HL-60/S4 treated with phorbol 12-myristate 13-acetate at 8.2 ng/mL for 4 days and 3 days (cell line): ENCODE measurements around the gene ARRDC3.

ENCODE experiments used
- in situ Hi-C: fragments of 300-500 bp; cut with MboI; formaldehyde crosslinking; loops from 2 replicates; pipeline ENCODE4 v1.15.0; 2022; ENCODE audit warnings: low sequenced_read_pairs

The ARRDC3 gene

DNA sequence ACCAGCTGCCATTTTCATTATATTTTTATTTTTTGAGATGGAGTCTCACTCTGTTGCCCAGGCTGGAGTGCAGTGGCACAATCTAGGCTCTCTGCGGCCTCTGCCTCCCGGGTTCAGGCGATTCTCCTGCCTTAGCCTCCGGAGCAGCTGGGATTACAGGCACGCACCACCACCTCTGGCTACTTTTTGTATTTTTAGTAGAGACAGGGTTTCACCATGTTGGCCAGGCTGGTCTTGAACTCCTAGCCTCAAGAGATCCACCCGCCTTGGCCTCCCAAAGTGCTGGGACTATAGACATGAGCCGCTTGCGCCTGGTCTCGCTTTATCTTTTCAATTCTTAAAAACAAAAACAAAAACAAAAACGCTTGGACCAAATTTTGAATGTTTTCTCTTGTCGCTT lies 2.5 kb upstream of the ARRDC3 start:
- in situ Hi-C loops, result loop anchor here (25.0 kb wide), 1 partner anchor 273 kb away; no protein-coding TSS in a partner anchor

DNA sequence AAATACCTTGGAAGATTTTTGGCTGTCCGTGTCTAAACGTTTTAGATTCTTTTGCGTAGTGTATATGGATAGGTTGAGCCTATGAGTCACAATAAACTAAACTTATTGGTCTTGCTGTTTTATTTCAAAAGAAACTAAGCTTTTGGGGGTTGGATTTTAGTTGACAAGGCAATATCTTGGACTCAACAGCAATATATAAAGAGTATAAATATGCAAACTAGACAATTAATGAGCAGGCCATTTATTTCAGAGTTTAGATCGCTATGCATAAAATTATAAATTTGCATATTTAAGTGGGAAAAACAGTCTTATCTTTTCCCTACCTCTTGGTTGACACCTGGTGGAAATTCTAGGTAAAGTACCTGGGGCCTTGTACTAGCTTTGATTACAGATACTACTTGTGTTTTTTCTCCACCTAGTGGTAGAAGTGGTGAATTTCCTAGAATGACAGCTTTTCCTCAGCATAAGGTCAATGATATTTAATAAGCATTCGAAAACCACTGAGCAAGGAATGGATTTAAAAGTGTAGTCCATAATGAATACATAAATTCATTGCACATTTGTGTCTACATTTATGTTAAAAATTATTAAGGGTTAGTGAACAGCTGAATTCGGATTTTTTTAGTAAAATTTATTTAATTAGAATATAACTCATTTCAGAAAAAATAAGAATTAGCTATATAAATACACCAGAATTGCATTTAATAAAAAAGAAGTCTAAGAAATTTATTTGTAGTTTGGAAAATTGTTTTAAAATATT lies 1.7 kb upstream of the ARRDC3 start:
- in situ Hi-C loops, result loop anchor here (25.0 kb wide), 1 partner anchor 273 kb away; no protein-coding TSS in a partner anchor

DNA sequence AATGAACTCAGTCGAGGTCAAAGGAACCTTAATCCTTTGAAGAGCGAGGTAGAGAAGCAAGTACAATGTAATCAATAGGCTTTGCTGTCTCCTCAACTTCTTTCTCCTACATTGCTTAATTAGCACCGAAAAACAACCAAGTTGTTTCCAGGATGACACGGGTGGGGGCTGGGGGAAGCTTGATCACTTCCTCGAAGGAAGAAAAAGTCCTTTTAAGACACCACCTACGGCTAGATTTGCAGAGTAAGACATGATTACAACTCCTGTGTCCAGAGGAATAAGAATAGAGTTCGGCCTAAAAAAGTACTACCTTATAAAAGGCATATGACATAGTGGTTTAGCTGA lies 811 bp upstream of the ARRDC3 start:
- in situ Hi-C loops, result loop anchor here (25.0 kb wide), 1 partner anchor 272 kb away; no protein-coding TSS in a partner anchor

DNA sequence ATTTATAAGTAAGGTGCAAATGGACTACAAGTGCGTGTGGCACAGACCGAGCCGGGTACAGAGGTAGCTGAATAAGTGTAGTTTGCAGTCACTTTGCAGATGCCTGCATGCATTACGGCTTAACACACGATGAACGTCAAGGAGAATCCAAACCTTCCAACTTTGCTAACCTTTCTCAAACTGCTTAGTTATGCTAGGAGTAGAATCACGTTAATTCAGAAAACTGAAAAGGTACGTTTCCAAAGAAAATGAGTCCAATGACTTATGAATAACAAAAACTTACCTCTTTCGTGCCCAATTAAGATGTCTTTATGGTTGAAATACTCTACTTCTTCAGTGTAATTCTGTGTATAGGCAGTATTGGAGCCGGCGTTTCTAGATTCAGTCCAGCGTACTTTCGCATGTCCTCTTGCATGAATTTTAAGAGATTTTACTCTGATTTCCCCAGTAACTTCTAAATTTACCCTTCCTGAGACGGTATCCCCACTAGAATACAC lies 539 bp downstream of the ARRDC3 start:
- in situ Hi-C loops, result loop anchor here (25.0 kb wide), 1 partner anchor 270 kb away; no protein-coding TSS in a partner anchor

DNA sequence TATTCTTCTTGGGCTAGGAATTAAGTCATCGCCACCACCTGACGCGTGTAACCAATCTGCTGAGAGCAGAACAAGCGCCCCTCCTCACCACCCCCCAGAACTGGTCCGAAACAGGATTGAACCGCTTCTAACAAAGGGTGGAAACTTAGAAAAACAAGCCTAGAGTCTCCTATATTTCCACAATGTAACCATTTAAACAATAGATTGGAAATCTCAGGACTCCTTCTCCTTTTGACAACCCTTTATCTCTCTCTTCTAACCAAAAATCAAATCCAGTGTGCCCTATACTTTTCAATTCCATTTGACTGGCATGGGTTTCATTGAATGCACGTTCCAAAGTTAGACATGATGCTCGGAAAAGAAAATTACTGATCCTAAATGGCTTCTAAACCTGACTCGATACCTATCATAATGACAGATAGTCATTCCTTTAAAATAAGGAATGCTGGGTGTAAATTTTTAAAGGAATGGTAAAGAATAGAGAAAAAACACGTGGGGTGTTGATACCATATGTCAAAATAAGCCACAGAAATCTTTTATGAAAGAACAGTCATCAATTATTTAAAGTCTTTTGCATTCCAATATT lies 1.2 kb downstream of the ARRDC3 start:
- in situ Hi-C loops, result loop anchor here (25.0 kb wide), 1 partner anchor 270 kb away; no protein-coding TSS in a partner anchor

DNA sequence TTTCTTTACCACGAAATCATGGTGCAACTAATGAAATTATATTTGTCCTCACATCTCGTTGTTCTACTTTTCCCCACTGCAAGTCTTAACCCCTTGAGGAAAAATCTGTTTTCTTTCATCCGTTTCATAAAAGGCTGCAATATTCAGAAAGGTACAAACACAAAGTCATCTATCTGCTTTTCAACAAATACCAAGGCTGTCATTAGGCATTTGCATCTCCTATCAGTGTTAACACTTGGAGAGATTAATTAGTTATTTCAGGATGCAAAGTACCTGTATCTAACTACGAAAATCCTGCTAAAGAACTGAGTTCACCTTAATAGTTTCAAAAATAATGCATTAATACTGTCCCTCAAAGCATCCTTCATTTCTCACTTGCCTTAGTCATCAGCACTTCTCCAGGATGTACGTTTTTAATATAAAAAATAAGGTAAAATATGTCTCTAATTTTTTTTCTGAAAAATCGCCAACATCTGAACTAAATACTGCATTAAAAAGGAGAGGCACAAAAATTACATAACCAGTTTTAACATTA lies 1.8 kb downstream of the ARRDC3 start:
- in situ Hi-C loops, result loop anchor here (25.0 kb wide), 1 partner anchor 269 kb away; no protein-coding TSS in a partner anchor

DNA sequence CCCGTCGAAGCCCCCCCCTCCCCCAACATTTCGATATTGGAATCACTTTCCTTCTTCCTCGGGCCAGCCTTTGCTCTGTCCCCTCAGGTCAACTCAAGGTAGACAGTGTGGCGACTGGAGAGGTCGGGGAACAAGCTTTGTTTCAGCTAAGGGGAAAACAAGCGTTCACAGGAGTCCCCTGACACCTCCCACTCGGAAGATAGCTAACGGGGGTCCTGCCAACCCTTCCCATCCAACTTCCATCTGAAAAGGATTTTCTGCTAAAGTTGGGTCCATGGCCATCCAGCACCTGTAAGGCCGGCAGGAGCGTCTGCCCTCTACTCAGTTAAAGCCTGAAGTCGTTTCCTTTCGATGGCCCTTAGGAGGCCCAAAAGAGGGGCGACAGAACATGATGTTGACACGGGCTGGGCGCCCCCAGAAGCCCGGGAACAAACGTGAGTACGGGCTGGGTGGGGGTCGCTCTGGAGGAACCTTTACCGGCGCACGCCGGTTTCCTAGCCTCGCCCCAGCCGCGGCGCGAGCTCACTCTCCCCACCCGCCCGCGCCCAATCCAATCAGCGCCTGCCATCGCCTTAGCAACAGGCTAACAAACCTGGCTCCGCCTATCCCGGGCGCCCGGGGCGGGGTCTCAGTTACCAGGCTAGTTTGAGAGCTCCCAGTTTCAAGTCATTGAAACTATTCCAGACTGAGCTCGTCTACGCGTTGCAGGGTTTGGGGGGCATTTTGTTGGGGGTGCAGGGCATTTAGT lies 2.5 kb downstream of the ARRDC3 start:
- in situ Hi-C loops, result loop anchor here (25.0 kb wide), 1 partner anchor 268 kb away; no protein-coding TSS in a partner anchor

DNA sequence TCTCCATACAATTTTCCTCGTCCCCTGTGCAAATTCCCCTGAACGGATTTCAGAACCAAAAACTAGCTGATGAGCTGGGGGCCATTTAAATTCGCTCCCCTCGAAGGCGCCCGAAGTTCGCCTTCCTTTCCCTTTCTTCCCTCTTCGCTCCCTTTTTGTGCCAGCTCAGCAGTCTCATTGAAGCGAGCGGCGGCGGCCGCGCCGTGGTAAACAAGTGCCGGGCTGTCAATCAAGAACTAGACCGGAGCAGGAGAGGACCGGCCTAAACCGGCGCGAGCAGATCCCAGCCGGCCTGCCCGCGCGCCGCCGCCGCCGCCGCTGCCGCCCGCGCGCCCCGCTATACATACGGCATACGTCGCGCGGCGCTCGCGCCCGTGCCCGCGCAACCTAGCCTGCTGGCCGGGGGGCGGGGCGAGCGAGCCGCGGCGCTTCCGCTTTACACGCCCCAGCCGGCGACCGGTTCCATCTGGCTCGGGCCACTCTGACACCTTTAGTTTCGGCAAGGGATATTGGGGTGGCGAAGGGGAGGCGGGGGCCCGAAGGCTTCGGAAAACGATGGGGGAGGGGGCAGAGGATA lies 3.1 kb downstream of the ARRDC3 start:
- in situ Hi-C loops, result loop anchor here (25.0 kb wide), 1 partner anchor 268 kb away; no protein-coding TSS in a partner anchor

DNA sequence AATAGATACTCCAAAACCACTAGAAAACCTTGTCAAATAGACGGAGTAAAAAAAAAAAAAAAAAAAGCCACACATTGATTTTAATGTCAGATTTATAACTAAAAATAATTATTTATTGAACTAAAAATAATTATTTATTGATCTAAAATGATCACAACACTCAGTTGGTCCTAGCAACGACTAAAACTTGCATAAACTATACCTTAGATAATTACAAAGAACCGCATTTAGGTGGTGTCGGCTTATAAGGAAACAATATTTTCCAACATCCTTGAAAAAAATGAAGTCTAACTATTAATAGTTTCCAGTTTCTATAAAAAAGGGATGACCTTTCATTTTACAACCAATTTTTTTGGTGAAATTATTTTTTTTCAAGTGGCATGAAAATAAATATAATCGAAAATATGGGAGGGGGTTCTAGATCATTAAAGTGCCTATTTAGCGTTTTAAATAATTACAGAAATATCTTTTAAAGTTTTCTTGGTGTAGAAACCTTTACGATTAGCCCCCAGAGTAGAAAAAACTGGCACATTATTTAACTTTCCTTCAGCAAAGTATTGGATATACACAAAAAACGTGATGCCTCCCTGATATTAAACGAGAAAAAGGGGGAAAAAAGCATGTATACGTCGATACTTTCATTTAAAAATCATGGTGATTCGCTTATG lies 3.7 kb downstream of the ARRDC3 start:
- in situ Hi-C loops, result loop anchor here (25.0 kb wide), 1 partner anchor 267 kb away; no protein-coding TSS in a partner anchor

DNA sequence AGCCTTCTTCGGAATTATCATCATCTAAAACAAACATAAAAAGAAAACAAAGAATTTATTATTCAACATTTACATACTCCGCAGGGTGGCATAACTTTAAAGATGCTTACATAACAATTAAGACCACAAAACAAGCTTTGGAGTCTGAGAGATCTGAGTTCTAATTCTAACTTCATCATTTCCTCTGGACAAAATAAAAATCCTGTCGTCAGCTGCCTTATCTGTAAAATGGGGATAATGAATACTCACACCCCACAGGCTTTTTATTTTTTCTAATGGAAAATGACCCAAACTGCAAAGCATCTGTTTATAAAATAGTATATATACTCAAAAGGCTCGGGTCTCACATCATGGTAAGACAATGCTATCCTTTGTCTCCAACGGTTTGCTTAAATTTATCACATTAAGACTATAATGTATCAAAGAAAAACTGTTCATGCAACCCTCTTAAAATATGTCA lies 4.3 kb downstream of the ARRDC3 start:
- in situ Hi-C loops, result loop anchor here (25.0 kb wide), 1 partner anchor 266 kb away; no protein-coding TSS in a partner anchor

DNA sequence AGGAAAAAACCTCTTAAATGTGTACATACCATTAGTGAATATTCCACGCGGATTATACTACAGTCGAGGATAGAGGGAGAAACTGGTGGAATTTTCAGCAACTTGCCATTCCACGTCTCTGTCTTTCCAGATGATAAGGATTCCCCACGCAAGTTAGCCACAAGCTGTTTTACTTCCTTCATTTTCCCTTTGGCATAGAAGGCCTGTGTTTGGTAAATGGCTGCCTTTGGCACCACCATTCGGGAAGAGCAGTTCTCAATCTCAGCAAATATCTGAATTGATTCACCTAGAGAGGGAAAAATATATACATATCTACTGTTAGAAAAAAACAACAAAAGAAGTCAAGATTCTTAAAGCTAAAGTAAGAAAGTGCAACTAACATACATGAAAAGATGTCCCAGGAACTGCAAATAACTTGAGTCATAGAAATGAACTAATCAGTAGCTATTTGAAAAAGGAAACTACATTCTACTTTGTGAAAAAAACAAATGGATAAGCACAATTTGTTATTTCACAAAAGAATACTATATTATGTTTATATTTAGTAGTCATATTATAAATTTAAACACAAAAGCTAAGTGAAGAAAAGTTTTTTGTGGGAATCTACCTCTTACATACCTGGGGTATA lies 8.1 kb downstream of the ARRDC3 start:
- in situ Hi-C loops, result loop anchor here (25.0 kb wide), 1 partner anchor 263 kb away; no protein-coding TSS in a partner anchor

DNA sequence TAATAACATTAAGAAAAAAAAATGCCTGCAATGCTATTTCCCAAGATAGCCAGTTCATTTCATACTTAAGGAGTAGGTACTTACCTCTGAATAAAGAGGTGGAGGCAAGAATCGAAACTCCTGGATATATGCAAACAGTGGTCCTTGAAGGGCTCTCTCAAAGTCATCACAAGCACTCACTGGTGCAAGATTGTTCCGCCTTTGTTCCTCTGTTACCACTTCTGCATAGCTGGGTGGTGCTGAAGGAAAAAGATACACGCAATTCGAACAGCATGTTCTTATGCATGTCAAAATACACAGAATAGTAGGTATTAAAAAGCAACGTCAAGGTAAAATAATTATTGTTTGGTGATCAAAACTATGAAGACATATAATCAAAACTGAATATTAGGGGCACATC lies 9.5 kb downstream of the ARRDC3 start:
- in situ Hi-C loops, result no loop called here

DNA sequence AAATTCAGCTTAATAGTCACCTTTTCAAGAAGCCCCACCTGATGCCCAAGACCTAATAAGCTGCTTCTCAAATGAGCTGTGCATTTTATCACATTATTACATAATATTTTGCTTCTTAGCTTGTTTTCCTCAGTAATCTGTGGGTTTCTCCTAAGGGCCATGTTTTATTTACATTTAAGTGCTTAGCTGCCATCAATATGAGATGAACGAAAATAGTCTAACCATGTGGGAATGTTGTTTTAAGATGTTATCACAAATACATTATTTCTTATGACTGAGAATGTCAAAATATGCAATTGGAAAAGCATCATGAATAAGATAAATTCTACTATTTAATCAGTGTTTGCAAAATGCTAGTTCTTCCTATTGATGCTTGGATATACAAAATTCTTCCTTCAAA lies 10.1 kb downstream of the ARRDC3 start:
- in situ Hi-C loops, result no loop called here

DNA sequence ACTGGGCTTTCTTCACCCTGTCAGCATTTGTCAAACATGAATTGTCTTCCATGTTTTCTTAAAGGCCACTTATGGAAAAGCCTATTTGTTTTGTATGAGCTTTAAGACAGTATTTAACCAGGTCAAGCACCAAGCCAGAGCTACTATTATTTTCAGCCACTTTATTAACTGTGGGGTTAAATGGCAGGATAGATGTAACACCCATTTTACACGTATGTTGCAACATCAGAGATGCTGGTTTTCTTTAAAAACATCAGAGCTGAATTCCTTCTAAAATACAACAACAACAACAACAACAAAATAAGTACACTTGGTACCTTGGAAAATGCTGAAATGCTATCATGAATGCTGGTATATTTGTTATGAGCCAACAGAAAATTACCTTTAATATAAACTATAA lies 13.6 kb downstream of the ARRDC3 start:
- in situ Hi-C loops, result no loop called here

DNA sequence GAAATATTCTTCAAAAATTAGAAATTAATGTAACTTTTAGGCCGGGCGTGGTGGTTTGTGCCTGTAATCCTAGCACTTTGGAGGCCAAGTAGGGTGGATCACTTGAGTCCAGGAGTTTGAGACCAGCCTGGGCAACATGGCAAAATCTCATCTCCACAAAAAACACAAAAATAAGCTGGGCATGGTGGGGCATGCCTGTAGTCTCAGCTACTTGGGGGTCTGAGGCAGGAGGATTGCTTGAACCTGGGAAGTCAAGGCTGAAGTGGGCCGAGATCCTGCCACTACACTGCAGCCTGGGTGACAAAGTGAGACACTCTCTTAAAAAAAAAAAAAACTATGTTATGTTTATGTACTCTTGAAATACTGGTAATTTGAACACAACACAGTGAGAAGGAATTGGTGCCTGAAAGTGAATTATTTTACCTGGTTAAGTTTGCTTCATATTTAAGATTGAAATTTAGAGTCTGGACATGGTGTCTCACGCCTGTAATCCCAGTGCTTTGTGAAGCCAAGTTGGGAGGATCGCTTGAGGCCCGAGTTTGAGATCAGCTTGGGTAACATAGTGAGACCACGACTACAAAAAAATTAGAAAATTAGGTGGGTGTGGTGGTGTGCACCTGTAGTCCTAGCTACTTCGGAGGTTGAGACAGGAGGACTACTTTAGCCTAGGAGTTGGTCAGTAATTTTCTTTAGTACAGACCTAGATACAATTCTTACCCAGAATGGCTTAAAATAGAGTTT lies 15.0 kb downstream of the ARRDC3 start:
- in situ Hi-C loops, result no loop called here

DNA sequence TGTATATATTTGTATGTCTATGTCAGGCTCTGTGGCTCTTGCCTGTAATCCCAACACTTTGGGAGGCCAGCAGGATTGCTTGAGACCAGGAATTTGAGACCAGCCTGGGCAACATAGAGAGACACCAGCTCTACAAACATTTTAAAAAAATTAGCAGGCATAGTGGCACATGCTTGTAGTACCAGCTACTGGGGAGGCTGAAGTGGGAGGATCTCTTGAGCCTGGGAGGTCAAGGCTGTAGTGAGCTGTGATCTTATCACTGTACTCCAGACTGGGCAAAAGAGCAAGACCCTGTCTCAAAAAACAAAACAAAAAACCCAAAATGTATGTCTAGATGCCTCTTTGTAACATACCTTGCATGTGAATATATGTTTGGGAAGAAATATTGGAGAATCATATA lies 15.8 kb downstream of the ARRDC3 start:
- in situ Hi-C loops, result no loop called here

DNA sequence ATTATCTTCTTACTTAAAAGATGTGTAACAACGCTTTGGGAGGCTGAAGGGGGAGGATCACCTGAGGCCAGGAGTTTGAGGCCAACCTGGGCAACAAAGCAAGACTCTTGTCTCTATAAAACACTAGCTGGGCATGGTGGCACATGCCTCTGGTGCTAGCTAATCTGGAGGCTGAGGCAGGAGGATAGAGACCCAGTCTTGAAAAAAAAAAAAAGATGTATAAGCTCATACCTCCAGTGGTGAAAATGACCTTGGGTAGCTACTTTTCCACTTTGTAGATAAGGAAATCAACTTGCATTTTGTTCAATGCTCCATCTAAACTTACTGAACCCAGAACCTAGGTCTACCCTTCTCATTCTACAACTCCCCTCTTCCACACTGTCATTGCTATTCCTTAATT lies 16.6 kb downstream of the ARRDC3 start:
- in situ Hi-C loops, result no loop called here

DNA sequence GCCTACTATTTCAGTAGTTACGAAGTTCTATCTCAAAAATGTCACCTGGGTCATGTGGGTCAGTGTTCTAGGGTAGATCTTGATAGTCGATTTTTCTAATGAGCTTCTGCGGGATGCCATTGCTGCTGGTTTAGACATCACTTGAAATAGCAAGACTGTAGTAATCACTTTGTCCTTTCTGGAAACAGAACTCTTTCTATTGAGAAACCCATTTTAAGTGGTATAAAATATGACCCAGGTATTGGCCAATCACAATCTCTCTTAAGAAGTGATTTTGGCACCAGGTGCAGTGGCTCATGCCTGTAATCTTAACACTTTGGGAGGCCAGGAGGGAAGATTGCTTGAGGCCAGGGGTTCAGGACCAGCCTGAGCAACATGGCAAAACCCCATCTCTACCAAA lies 17.6 kb downstream of the ARRDC3 start:
- in situ Hi-C loops, result no loop called here

DNA sequence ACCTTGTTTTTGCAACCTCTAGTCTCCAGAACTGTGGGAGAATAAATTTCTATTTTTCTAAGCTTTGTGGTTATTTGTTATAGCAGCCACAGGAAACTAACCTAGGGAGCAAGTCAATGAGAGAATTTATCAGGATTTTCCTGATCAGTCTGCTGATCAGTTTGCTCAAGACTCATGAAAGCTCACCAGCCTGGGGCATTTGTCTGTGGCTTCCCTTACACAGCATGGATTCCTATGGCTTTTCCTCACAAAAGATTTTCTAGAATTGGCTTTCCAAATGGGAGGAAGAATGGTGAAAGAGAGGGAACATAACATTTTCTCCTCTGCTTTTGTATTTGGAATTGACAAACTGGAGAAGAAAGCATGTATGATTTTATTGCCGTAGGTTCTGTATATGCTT lies 20.2 kb downstream of the ARRDC3 start:
- in situ Hi-C loops, result no loop called here
